HL-60 (cell line): ENCODE results near the gene LACRT.

Source experiments
- DNase-seq, 2 experiments: peaks; one replicate each; pipeline ENCODE4 v3.0.0-alpha.2; 2010 to 2020; ENCODE audit warnings: low read depth in 1 of 2, low spot score in 1 of 2
- H3K27ac ChIP-seq: fragments of 250-450 bp; sonication (Bioruptor Pico); replicated peaks from 2 replicates; pipeline ENCODE4 v1.5.1; 2020; ENCODE audit warnings: mild to moderate bottlenecking, moderate library complexity
- H3K27me3 ChIP-seq: fragments of 250-450 bp; sonication (Bioruptor Pico); 2 replicates; pipeline ENCODE4 v1.5.1; 2021; ENCODE audit warnings: mild to moderate bottlenecking, moderate library complexity; ENCODE audit not compliant: insufficient read depth, poor library complexity, severe bottlenecking
- H3K4me3 ChIP-seq: replicated peaks from 2 replicates; pipeline ENCODE4 v1.5.1; 2011; ENCODE audit warnings: mild to moderate bottlenecking, control low read depth, low read length; ENCODE audit not compliant: insufficient read depth
- GABPA ChIP-seq: IDR thresholded peaks from 2 replicates; pipeline ENCODE4 v1.6.1; 2012; ENCODE audit warnings: low read depth
- POLR2AphosphoS5 ChIP-seq: IDR thresholded peaks from 2 replicates; pipeline ENCODE4 v1.6.1; 2012; ENCODE audit warnings: low read depth
- REST ChIP-seq: IDR thresholded peaks from 2 replicates; pipeline ENCODE4 v1.6.1; 2012; ENCODE audit warnings: low read depth; ENCODE audit not compliant: insufficient replicate concordance
- SPI1 ChIP-seq: IDR thresholded peaks from 2 replicates; pipeline ENCODE4 v1.6.1; 2012; ENCODE audit warnings: low read depth, mild to moderate bottlenecking, borderline replicate concordance
- TF ChIP-seq, protein P1 (sequence below): IDR thresholded peaks from one replicate; pipeline ENCODE4 v1.5.1; 2011; ENCODE audit warnings: low read length, control low read depth, inconsistent platforms; ENCODE audit not compliant: insufficient read depth

LACRT gene

GRCh38 chr12:54590978-54591591 is 43.6 kb downstream of the LACRT start:
- Histone ChIP-seq H3K4me3 (no peak overlapping the region), H3K27me3 (peaks cover 43% of the 10 kb centered on the region), H3K27ac (no peak overlapping the region)
- no peak for TF ChIP-seq REST
- TF ChIP-seq, protein P1, sequence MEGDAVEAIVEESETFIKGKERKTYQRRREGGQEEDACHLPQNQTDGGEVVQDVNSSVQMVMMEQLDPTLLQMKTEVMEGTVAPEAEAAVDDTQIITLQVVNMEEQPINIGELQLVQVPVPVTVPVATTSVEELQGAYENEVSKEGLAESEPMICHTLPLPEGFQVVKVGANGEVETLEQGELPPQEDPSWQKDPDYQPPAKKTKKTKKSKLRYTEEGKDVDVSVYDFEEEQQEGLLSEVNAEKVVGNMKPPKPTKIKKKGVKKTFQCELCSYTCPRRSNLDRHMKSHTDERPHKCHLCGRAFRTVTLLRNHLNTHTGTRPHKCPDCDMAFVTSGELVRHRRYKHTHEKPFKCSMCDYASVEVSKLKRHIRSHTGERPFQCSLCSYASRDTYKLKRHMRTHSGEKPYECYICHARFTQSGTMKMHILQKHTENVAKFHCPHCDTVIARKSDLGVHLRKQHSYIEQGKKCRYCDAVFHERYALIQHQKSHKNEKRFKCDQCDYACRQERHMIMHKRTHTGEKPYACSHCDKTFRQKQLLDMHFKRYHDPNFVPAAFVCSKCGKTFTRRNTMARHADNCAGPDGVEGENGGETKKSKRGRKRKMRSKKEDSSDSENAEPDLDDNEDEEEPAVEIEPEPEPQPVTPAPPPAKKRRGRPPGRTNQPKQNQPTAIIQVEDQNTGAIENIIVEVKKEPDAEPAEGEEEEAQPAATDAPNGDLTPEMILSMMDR: no peak
- TF ChIP-seq GABPA: no peak
- no peak for TF ChIP-seq SPI1
- no peak for TF ChIP-seq POLR2AphosphoS5
- DNase-seq: no peak

DNA sequence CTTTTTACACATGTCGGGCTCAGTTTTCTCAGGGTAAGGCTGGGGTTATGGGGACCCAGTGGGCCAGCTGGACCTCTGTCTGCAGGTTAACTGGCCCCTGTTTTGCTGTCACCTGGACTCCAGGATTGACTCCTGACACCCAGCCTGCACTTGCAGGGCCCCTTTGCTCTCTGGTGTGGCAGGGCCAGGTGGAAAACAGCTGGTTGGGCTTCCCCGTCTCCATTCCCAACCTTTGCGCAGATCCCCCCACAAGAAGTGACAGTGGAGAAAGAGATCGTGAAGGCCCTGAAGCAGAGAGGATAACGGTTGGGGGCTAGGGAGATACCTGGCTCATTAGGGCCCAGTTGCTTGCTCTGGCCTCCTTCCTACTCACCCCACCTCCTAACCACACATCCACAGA is 44.7 kb downstream of the LACRT start:
- no peak overlapping the region for H3K27ac ChIP-seq
- peaks cover 43% of the 10 kb centered on the region for H3K27me3 ChIP-seq
- TF ChIP-seq SPI1: no peak
- DNase-seq: no peak
- H3K4me3 ChIP-seq: no peak overlapping the region

GRCh38 chr12:54588890-54589267 is 45.8 kb downstream of the LACRT start:
- Histone ChIP-seq H3K27ac (no peak overlapping the region), H3K27me3 (peaks cover 46% of the 10 kb centered on the region), H3K4me3 (no peak overlapping the region)
- no peak for TF ChIP-seq GABPA
- no peak for TF ChIP-seq SPI1
- no peak for TF ChIP-seq POLR2AphosphoS5
- TF ChIP-seq REST: no peak
- TF ChIP-seq, protein P1: no peak
- no peak for DNase-seq

GRCh38 chr12:54588110-54588889 is 46.4 kb downstream of the LACRT start, which contains the start of gene PPP1R1A:
Gene PPP1R1A (minus strand): TSS chr12:54588659. CDS start chr12:54588488, 171 bp downstream.
- no peak for DNase-seq
- no peak within 1 kb of the TSS for H3K27ac ChIP-seq

More at GRCh38 chr12:54588110-54588889, 46.4 kb downstream of the LACRT start, which contains the start of gene PPP1R1A:
- peaks cover 46% of the 10 kb centered on the region for H3K27me3 ChIP-seq
- no peak for TF ChIP-seq SPI1
- TF ChIP-seq GABPA: no peak
- TF ChIP-seq, protein P1: no peak
- no peak for TF ChIP-seq POLR2AphosphoS5
- no peak for TF ChIP-seq REST
- H3K4me3 ChIP-seq: no peak within 1 kb of the TSS
